DND-41 (cell line): ENCODE measurements around the gene FSD1L.
A peak's percentile ranks its signal among the peaks of the same experiment; 100 is the strongest.

ENCODE experiments used
- ATAC-seq: fragments of 200-7000 bp; cut with Tn5 transposase; 3 replicates; pipeline ENCODE4 v1.9.1; 2021; ENCODE audit warnings: low read depth; ENCODE audit not compliant: insufficient read depth
- DNase-seq: peaks from one replicate; pipeline ENCODE4 v3.0.0-alpha.2; 2020
- H2AFZ ChIP-seq: 2 replicates; pipeline ENCODE4 v1.6.0; 2012; ENCODE audit warnings: low read depth, low read length
- H3K27ac ChIP-seq: 2 replicates; pipeline ENCODE4 v1.5.1; 2012; ENCODE audit warnings: low read length, inconsistent platforms
- H3K27me3 ChIP-seq: fragments of 200-600 bp; sonication (generic); 2 replicates; pipeline ENCODE4 v1.6.0; 2012; ENCODE audit warnings: low read length, mild to moderate bottlenecking, inconsistent platforms; ENCODE audit not compliant: insufficient read depth, poor library complexity
- H3K36me3 ChIP-seq: 2 replicates; pipeline ENCODE4 v1.5.1; 2012; ENCODE audit warnings: low read length, inconsistent platforms; ENCODE audit not compliant: insufficient read depth
- H3K4me1 ChIP-seq: 2 replicates; pipeline ENCODE4 v1.5.1; 2012; ENCODE audit warnings: mild to moderate bottlenecking, low read length; ENCODE audit not compliant: insufficient read depth
- H3K4me2 ChIP-seq: 2 replicates; pipeline ENCODE4 v1.6.0; 2012; ENCODE audit warnings: mild to moderate bottlenecking, moderate library complexity, low read length, inconsistent platforms; ENCODE audit not compliant: insufficient read depth
- H3K4me3 ChIP-seq, 2 experiments: fragments of 200-600 bp in 1 of 2; shearing (Covaris generic) in 1 of 2; 2 replicates each; pipeline ENCODE4 v1.5.1; 2012 to 2016; ENCODE audit warnings: inconsistent platforms in 2 of 2, low read length in 2 of 2, mild to moderate bottlenecking in 2 of 2, low read depth in 1 of 2, moderate library complexity in 1 of 2
- H3K79me2 ChIP-seq: 2 replicates; pipeline ENCODE4 v1.6.0; 2012; ENCODE audit warnings: low read length, inconsistent platforms; ENCODE audit not compliant: insufficient read depth
- H3K9ac ChIP-seq: 2 replicates; pipeline ENCODE4 v1.6.0; 2012; ENCODE audit warnings: low read depth, mild to moderate bottlenecking, inconsistent platforms, low read length, moderate library complexity
- H3K9me3 ChIP-seq: 2 replicates; pipeline ENCODE4 v1.5.1; 2012; ENCODE audit warnings: low read length, moderate library complexity, mild to moderate bottlenecking, inconsistent platforms; ENCODE audit not compliant: insufficient read depth, severe bottlenecking
- H4K20me1 ChIP-seq: 2 replicates; pipeline ENCODE4 v1.6.0; 2012; ENCODE audit warnings: low read length; ENCODE audit not compliant: insufficient read depth
- EZH2 ChIP-seq: IDR thresholded peaks from 3 replicates; pipeline ENCODE4 v1.6.1; 2012; ENCODE audit warnings: borderline replicate concordance, low read depth, mild to moderate bottlenecking, moderate library complexity, low read length, inconsistent platforms; ENCODE audit not compliant: severe bottlenecking
- TF ChIP-seq, protein P1 (sequence below): IDR thresholded peaks from 2 replicates; pipeline ENCODE4 v1.5.1; 2012; ENCODE audit warnings: borderline replicate concordance, low read length, moderate library complexity, mild to moderate bottlenecking; ENCODE audit not compliant: poor library complexity, severe bottlenecking; ENCODE audit errors: extremely low read depth

Gene FSD1L

GRCh38 chr9:105445203-105445881 lies 2.5 kb upstream of the FSD1L start:
- no peak for DNase-seq
- Histone ChIP-seq H3K4me2 (no peak overlapping the region), H4K20me1 (no peaks in the 10 kb centered on the region; the same call in 1 of the 2 replicates), H3K79me2 (peaks cover 18% of the 10 kb centered on the region), H3K4me3 (no peak overlapping the region), H3K27ac (no peak overlapping the region), H3K9ac (no peak overlapping the region), H3K4me1 (peaks cover 27% of the 10 kb centered on the region), H3K9me3 (no peaks in the 10 kb centered on the region), H2AFZ (no peak overlapping the region), H3K27me3 (no peaks in the 10 kb centered on the region), H3K36me3 (no peaks in the 10 kb centered on the region; the same call in 1 of the 2 replicates)
- TF ChIP-seq, protein P1, sequence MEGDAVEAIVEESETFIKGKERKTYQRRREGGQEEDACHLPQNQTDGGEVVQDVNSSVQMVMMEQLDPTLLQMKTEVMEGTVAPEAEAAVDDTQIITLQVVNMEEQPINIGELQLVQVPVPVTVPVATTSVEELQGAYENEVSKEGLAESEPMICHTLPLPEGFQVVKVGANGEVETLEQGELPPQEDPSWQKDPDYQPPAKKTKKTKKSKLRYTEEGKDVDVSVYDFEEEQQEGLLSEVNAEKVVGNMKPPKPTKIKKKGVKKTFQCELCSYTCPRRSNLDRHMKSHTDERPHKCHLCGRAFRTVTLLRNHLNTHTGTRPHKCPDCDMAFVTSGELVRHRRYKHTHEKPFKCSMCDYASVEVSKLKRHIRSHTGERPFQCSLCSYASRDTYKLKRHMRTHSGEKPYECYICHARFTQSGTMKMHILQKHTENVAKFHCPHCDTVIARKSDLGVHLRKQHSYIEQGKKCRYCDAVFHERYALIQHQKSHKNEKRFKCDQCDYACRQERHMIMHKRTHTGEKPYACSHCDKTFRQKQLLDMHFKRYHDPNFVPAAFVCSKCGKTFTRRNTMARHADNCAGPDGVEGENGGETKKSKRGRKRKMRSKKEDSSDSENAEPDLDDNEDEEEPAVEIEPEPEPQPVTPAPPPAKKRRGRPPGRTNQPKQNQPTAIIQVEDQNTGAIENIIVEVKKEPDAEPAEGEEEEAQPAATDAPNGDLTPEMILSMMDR = no peak
- no peak for TF ChIP-seq EZH2
- no peak for ATAC-seq

- no peaks in the 10 kb centered on the region; the same call in 1 of the 2 replicates for H3K36me3 ChIP-seq
- H3K4me3 ChIP-seq = peak overlapping the region; percentile 72 to 88
These were observed 434 bp upstream of the FSD1L start for GRCh38 chr9:105447386-105447813.

DNA sequence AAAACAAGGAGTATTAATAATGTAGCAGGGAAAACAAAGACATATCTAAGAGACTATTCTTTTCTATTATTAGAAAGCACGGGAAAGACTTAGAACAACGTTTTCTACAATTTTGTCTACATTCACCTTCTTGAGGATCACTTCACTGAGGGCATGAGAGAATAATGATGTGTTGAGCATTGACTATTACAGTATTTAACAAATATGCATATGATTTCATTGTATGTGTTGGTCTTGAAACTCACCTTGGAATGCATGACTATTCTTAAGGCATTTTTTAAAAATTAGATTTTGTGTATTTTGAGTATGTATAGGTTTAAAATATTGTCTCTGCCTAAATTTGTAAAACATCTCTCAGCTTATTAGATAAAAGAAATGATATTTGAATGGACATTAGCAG lies 1.2 kb downstream of the FSD1L start:
- no peaks in the 10 kb centered on the region; the same call in 1 of the 2 replicates for H4K20me1 ChIP-seq
- H3K4me2 ChIP-seq = peak overlapping the region; percentile 90
- DNase-seq = no peak
- peak overlapping the region in 1 of 2 experiments; percentile 72; a peak in 3 of 4 replicates for H3K4me3 ChIP-seq
- ATAC-seq = no peak
- peaks cover 25% of the 10 kb centered on the region for H3K79me2 ChIP-seq
- no peaks in the 10 kb centered on the region for H3K27me3 ChIP-seq
- H2AFZ ChIP-seq = no peak overlapping the region
- H3K9ac ChIP-seq = peak overlapping the region; percentile 75
- no peak overlapping the region for H3K27ac ChIP-seq
- no peaks in the 10 kb centered on the region for H3K9me3 ChIP-seq
- H3K36me3 ChIP-seq = no peaks in the 10 kb centered on the region; the same call in 1 of the 2 replicates
- H3K4me1 ChIP-seq = peaks cover 31% of the 10 kb centered on the region
- TF ChIP-seq, protein P1 = no peak
- TF ChIP-seq EZH2 = no peak

More at GRCh38 chr9:105447386-105447813, 434 bp upstream of the FSD1L start:
- peaks cover 31% of the 10 kb centered on the region for H3K4me1 ChIP-seq
- DNase-seq (no peak), ATAC-seq (no peak; the same call in 2 of the 3 replicates)
- peak overlapping the region; percentile 100 for H2AFZ ChIP-seq
- H3K9ac ChIP-seq = peak overlapping the region; percentile 75
- TF ChIP-seq, protein P1 = no peak
- no peak for TF ChIP-seq EZH2
- H3K79me2 ChIP-seq = peaks cover 25% of the 10 kb centered on the region
- H3K4me2 ChIP-seq = peak overlapping the region; percentile 90
- peak overlapping the region; percentile 84 for H3K27ac ChIP-seq
- H4K20me1 ChIP-seq = no peaks in the 10 kb centered on the region; the same call in 1 of the 2 replicates
- H3K9me3 ChIP-seq = no peaks in the 10 kb centered on the region
- no peaks in the 10 kb centered on the region for H3K27me3 ChIP-seq
